Occipital lobe (tissue), 2 donors: ENCODE data around the gene MTRFR. TPM values are rescaled to one million over a fixed set of nuclear protein-coding genes. Genes with fewer than 3 reads are reported as not detected.
"Not testable (repeated sequence)": the region's sequence is repeated elsewhere in the genome, so short reads cannot be mapped to it uniquely, and the experiment has no call there.

ENCODE experiments used
- DNase-seq: peaks from one replicate; lab custom pipeline; 2025; lab: John Stamatoyannopoulos, UW
- total RNA-seq: library from RNA; depleted of rRNA; stranded (reverse); fragments of >200 nt; gene quantifications from one replicate; pipeline ENCODE4 v1.2.3, GENCODE V29; 2014

Gene MTRFR
- 13.9 TPM for total RNA-seq

DNA sequence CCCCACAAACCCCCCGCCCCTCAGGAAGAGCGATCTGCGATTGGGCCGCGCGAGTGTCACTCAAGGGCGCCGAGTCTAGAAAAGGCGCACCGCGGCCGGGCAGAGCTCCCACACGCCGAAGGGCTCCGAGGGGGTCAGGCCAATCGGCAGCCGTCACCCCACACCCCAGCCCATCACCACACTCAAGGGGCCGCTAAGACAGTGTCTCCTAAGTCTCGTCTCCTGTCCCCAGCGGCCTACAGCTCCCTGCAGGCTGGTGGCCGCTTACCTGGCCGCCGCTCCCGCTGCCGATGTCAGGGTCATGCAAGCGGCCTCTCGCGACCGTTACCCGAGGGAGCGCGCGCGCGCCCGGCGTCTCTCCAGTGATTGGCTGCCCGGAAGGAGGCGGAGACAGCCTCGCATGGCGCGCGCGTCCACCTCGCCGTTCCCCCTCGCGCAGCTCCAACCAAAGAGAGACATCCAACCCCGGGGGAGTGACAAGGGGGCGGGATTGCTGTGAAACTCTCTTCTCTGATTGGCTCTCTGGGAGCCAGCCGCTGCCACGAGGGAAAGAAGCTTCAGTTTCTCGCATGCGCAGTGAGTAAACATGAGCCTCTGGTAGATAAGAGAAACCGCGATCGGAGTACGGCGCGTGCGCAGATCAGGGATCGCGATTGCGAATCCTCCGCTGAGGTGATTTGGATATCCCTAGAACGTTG, at the start of gene MTRFR, which contains the start of gene MPHOSPH9:
Gene MTRFR (plus strand): TSS at position 630 of the 698 bp plus-strand sequence. CDS start 20,239 bp downstream, outside the sequence.
Gene MPHOSPH9 (minus strand): TSS at position 335 of the 698 bp plus-strand sequence. CDS start 2,777 bp downstream, outside the sequence.
- DNase-seq: peak; percentile 99

DNA sequence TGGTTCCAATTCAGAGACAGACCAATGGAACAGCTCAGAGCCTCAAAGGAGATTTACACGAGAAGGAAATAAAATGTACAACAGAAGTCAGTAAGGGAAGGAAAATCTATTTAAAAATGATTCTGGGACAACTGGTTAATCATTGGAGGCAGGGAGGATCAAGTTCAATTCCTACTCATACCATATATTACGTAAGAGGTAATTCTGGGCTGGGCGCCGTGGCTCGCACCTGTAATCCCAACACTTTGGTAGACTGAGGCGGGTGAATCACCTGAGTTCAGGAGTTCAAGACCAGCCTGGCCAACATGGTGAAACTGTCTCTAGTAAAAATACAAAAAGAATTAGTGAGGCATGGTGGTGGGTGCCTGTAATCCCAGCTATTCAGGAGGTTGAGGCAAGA, 45.6 kb upstream of the MTRFR start:
- DNase-seq: no peak

DNA sequence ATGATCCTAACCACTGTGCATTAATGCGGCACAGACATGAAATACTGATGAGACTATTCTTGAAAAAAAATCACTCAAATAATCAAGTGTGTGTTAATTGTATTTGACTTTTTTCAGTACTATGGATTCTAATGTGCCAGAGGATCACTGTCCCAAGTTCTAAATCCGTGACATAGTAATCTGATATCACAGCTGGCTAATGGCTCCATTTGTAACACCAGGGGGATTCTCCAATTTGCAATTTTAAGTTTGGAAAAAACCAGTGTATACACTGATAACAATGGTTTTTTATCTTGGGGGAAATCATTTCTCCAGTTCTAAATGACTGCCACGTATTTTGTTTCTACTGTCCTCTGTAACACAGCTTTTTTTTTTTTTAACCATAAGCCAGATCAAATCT, 33.3 kb upstream of the MTRFR start:
- no peak for DNase-seq

DNA sequence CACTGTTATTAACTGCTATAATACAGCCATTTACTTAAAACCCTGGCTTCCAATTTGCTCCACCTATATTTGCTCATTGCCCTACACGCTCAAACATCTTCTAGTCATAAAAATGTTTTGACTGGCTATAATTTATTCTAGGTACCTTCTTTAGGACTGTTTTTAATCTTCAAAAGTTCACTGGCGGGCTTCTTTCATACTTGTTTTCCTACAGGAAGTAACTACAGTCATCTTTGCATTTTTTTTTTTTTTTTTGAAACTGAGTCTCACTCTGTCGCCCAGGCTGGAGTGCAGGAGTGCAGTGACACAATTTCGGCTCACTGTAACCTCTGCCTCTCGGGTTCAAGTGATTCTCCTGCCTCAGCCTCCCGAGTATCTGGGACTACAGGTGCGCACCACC, 32.8 kb upstream of the MTRFR start:
- no peak for DNase-seq

DNA sequence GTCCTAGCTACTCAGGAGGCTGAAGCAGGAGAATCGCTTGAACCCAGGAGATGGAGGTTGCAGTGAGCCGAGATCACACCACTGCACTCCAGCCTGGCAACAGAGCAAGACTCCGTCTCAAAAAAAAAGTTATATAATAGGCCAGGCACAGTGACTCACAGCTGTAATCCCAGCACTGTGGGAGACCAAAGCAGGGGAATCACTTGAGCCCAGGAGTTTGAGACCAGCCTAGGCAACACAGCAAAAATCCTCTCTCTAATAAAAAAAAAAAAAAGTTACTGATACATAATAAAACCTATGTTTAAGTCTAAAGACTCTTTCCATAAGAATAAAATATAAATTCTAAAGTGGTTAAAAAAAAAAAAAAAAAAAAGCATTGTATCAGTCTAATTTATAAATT, 26.4 kb upstream of the MTRFR start:
- peak; percentile 17 for DNase-seq

DNA sequence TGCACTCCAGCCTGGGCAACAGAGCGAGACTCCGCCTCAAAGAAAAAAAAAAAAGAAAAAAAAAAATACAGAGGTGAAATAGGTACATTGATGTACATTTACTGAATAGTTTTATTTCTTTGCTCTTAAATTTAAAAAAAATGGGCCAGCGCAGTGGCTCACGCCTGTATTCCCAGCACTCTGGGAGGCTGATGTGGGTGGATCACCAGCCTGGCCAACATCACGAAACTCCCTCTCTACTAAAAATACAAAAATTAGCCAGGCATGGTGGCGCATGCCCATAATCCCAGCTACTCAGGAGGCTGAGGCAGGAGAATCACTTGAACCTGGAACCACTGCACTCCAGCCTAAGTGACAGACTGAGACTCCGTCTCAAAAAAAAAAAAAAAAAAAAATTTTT, 25.4 kb upstream of the MTRFR start:
- DNase-seq: not testable (repeated sequence)

DNA sequence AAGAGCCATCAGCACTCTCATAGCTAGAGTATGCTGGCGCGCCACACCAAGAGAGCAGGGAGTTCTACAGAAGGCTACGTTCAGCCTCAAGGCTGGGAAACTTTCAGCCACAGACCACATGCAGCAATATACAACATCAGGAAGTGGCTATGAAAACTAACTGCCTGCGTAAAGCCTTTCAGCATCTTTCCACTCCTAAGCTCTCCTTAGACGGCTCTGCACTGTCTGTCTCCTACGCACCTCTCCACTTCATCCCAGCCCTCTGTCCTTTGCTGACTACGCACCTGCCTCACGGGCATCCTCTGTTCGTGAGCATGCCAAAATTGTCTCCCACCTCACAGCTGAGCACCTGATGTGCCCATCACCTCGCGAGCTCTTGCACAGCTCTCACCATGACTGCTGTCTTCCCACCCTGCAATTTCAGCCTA, 10.0 kb upstream of the MTRFR start:
- DNase-seq: no peak

DNA sequence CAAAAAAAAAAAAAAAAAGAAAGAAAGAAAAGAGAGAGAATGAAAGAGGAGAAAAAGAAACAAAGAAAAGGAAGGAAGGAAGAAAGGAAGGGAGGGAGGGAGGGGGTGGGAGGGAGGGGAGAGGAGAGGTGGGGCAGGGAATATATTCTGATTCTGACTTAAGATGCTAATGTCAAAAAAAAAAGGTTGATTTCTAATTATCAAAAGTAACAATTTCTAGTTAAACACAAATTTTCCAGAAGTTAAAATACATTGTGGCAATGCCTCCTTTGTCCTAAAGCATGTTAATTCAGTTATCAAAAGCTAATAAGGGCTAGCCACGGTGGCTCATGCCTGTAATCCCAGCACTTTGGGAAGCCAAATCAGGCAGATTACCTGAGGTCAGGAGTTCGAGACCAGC, 7.8 kb upstream of the MTRFR start:
- no peak for DNase-seq

DNA sequence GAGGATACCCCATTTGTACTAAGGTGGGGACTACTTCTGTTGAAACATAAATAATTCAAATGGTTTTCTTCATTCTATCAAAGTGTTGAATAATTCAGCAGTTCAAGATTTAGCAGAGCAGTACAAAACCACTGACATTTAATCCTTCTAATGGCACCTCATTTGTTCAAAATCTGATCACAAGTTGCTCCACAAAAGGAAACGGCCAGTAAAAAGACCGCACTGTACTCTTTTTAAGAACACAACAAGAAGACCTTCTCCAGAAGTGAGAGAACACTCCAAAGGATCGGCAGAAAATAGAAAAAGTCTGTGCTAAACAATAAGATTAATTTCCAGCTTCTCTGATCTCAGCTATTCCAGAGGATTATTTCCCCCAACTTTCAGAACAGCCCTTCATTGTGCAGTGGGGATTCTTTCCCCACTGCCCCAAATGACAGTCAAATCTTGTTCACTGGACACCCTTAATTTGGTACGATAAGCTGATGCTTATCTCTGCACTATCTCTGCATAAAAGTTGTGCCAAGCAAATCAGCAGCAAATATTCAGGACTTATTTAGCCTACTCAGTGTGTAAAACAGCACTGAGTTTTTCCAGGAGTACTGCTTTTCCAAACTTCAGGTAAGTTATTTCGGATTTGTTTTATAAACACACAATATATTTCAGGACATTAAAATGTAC, 5.5 kb upstream of the MTRFR start:
- DNase-seq: no peak

DNA sequence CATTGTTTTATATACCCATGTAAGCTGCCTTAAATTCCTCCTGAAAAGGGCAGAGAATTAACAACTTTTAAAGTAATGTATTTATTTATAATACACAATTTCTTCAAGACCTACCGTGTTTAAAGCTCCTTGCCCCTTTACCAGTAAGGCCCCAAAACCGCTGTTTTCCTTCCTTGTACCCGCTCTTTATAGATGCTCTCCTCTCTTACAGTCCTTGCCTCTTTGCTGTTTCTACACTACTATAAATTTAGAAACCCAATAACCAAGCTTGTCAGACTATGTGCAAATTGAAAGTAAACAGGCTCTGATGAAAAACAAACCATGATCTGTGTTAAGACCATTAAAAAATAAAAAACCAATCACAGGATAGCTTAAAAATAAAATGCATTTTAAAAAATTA, 4.2 kb upstream of the MTRFR start:
- DNase-seq: no peak

DNA sequence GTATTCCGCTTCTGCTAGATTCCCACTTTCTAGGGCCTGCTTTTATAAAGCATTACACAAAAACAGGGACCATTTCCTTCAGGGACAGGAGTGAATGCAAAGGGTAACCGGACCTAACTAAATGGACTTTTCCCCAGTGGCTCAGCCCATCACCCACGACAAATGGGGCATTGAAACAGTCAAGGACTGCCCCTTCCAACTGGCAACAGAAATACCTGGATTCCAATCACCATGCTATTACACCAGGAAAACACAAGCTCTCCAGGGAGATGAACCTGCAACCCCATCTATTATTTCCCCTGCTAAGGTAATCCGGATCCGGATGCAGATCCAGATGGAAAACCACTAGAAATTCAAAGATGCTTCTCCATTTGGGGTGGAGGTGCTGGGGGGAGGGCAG, 1.3 kb upstream of the MTRFR start:
- DNase-seq: no peak

DNA sequence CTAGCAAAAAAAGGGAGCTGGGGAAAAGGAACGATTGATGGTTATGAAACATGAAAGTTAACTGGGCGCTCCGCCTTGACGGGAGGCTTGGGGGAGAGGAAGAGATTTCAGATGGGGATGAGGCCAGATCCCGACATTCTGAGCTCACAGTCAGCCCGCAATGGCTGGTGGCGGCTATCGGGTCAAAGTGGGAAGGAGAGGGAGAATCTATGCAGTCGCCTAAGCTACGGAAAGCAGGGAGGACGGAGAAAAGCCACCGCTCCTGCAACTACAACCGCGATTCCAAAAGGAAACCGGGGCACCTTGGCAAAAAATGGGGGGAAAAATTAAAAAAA, 797 bp upstream of the MTRFR start:
- DNase-seq: no peak

DNA sequence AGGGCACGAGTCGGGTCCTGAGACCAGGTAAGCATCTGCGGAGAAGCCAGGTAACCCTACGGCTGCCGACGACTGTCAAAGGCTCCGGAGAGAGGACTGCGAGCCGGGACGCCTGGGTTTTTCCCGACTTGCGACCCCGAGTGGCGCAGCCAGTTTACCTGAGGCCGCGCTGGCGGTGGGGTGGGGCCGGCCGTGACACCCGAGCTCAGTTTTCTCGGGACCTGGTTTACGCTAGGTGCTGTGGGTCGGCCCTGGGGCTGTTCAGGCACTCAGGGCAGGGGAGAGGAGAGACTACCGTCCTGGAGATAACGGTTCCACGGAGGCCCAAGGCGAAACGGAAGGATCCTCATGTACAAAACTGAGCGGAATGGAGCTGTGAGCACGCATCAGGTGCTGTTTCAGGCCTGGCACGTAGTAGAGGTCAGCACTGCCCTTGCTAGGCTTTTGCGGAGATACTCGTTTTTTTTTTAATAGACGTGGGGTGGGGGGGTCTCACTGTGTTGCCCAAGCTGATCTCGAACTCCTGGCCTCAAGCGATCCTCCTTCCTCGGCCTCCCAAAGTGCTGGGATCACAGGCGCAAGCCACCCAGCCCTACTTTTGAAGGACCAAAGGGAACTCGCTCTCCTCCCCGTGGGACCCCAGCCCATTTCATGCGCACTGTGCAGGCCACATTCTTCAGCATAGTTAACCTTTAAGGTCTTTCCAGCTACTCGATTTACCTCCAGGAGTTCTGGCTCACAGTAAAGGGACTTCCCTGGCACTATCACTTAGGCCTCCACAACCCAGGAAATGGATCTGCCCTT, 471 bp downstream of the MTRFR start:
- DNase-seq: no peak

DNA sequence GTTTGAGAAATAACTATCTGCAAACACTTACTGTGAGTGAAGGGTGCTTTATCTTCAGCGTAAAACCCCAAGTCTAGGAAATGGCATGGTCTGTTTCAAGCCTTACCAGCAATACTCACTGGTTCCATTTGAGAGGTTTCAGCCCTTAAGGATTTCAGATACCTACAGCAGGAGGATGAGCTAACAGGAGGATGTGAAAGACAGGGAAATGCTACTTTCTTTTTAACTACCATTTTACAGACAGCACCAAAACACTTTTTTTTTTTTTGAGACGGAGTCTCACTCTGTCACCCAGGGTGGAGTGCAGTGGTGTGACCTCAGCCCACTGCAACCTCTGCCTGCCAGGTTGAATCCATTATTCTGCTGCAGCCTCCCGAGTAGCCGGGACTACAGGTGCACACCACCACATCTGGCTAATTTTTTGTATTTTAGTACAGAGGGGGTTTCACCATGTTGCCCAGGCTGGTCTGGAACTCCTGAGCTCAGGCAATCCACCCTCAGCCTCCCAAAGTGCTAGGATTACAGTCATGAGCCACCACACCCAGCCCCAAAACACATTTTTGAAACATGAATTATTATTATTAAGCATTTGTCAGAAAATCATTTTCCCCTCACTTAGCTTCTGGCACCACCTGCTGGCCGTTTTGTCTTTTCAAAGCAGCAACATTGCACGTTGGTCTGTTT, 4.6 kb downstream of the MTRFR start:
- peak; percentile 12 for DNase-seq

DNA sequence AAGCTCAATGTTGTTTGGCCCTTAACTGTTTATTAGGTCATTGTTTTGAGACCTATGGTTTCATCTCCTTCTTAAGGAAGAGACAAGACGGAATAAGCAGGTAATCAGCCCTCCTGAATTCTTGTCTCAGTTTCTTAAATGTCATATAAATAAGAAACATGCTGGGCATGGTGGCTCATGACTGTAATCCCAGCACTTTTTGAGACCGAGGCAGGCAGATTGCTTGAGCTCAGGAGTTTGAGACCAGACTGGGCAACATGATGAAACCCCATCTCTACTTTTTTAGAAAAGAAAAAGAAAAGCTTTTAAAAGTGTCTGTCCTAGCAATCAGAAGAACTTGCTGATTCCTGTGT, 5.1 kb downstream of the MTRFR start:
- DNase-seq: no peak

DNA sequence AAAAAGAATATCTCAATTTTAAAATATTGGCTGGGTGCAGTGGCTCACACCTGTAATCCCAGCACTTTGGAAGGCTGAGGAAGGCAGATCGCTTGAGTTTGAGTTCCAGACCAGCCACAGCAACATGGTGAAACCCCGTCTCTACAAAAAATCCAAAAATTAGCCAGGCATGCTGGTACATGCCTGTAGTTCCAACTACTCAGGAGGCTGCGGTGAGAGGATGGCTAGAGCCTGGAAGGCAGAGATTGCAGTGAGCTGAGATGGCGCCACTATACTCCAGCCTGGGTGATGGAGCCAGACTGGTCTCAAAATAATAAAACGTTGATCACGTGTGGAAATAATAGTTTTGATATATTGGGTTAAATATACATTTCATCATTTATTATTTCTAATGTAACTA, 5.7 kb downstream of the MTRFR start:
- DNase-seq: no peak

DNA sequence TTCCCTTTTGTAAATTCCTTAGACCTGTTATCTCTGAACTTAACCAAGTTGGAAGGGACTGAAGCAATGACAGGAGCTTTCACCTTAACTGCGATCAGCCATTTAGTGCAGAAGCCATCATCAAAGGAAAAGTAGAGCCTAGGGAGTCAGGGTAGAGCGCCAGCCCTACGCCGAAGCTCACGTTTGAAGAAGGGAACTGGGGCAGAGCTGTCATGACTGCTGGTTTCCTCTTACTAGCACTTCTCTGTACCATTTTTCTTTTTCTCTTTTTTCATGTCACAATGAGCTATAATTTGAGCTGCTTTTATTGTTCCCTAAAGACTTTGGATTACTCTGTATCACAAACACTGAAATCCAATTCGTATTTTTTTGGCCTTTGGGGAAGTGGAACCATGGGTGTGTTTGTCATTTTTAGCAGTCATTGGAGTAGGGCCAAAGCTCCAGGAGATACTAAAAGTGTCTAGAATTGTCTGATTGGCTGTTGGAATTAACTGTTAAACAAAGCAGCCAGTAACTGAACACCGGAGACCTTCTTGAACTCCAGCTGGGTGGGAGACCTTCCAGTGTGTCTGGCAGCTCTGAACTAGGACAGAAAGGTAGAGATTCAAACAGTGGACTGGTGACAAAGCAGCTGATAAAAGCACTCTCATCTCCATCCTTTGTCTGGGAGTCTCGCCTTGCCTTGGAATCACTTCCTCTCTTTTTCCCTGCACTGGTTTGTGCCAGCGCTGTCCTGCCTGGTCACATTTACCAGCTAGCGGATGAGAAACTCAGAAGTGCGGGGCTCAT, 9.1 kb downstream of the MTRFR start:
- DNase-seq: no peak

DNA sequence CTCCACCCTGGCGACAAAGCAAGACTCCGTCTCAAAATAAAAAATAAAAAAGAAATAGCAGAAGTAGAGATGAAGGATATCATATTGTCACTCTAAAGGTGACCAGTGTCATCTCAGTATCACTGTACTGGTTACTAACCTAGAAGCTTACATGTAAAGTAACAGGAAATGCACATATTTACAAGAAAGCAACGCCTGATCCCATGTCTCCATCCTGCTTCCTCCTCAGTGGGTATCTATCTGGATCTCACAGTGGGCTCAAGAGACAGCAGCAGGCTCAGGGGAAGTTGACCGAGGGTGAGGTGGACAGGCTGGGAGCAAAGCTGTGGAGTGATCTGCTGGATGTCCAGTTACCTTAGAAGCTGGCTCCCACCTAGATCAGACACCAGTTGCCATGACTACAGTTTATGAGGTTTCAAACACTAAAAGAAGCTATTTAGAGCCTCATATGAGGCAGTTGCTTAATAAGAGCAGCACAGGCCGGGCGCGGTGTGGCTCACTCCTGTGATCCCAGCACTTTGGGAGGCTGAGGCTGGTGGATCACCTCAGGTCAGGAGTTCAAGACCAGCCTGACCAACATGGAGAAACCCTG, 10.5 kb downstream of the MTRFR start:
- no peak for DNase-seq

DNA sequence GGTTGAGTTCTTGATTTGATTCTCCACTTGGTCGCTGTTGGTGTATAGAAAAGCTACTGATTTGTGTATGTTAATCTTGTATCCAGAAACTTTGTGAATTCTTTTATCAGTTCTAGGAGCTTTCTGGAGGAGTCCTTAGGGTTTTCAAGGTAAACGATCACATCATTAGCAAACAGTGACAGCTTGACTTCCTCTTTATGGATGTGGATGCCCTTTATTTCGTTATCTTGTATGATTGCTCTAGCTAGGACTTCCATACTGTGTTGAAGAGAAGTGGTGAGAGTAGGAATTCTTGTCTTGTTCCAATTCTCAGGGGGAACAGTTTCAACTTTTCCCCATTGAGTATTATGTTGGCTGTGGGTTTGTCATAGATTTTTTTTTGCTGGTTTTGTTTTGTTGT, 12.4 kb downstream of the MTRFR start:
- DNase-seq: no peak

DNA sequence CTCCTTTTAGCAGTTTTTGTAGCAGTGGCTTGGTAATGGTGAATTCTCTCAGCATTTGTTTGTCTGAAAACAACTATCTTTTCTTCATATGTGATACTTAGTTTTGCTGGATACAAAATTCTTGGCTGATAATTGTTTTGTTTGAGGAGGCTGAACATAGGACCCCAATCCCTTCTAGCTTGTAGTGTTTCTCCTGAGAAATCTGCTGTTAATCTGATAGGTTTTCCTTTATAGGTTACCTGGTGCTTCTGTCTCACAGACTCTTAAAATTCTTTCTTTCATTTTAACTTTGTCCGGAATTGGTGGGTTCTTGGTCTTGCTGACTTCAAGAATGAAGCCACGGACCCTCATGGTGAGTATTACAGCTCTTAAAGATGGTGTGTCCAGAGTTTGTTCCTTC, 14.9 kb downstream of the MTRFR start:
- DNase-seq: not testable (repeated sequence)
